CD4-positive, alpha-beta T cell treated with Interferon gamma for 1 hour (primary cell): ENCODE results near the gene UQCC5.
"Not testable (repeated sequence)": the region's sequence is repeated elsewhere in the genome, so short reads cannot be mapped to it uniquely, and the experiment has no call there.

ENCODE experiments used
- DNase-seq: peaks from one replicate; pipeline ENCODE4 v3.0.0-alpha.2; 2020

Gene UQCC5

GRCh38 chr3:52523386-52524257 is 12.8 kb upstream of the UQCC5 start:
- DNase-seq, result no peak

GRCh38 chr3:52524258-52524751 is 12.1 kb upstream of the UQCC5 start:
- no peak for DNase-seq

GRCh38 chr3:52524752-52525679 is 11.4 kb upstream of the UQCC5 start:
- DNase-seq, result no peak

- DNase-seq, result no peak
Measured at GRCh38 chr3:52525680-52526561, 10.5 kb upstream of the UQCC5 start.

GRCh38 chr3:52526671-52527038 is 9.8 kb upstream of the UQCC5 start:
- DNase-seq, result not testable (repeated sequence)

GRCh38 chr3:52527039-52527731 is 9.2 kb upstream of the UQCC5 start:
- no peak for DNase-seq

GRCh38 chr3:52527732-52528585 is 8.4 kb upstream of the UQCC5 start:
- DNase-seq, result no peak

- DNase-seq, result no peak
Measured at GRCh38 chr3:52528586-52529375, 7.6 kb upstream of the UQCC5 start.

GRCh38 chr3:52529376-52530333 is 6.8 kb upstream of the UQCC5 start:
- no peak for DNase-seq

GRCh38 chr3:52530918-52531826 is 5.2 kb upstream of the UQCC5 start:
- no peak for DNase-seq

GRCh38 chr3:52531860-52532516 is 4.4 kb upstream of the UQCC5 start:
- no peak for DNase-seq

- peak; percentile 43 for DNase-seq
Measured at GRCh38 chr3:52532517-52532837, 3.9 kb upstream of the UQCC5 start.

- DNase-seq, result no peak
Measured at GRCh38 chr3:52532838-52533622, 3.4 kb upstream of the UQCC5 start.

GRCh38 chr3:52533623-52534280 is 2.7 kb upstream of the UQCC5 start, which contains the start of gene NT5DC2:
Gene NT5DC2 (minus strand): TSS chr3:52533857. CDS start chr3:52533737, 120 bp downstream.
- peak; percentile 73 for DNase-seq

GRCh38 chr3:52534281-52535183 is 1.9 kb upstream of the UQCC5 start:
- no peak for DNase-seq
